Measurements from ENCODE around the gene MOGAT1.

GRCh38 chr2:222686086-222686750 lies 14.8 kb downstream of the MOGAT1 start:
- no peak for TF ChIP-seq EZH2 (IDR thresholded peaks at IDR 0.05; ENCODE audit: insufficient read depth, low read length)
- TF ChIP-seq CTCF (IDR thresholded peaks at IDR 0.05; ENCODE audit: insufficient read depth, low read depth, low read length): no peak
